ENCODE measurements around the gene CACNA1E. TPM values are rescaled to one million over a fixed set of nuclear protein-coding genes. Genes with fewer than 3 reads are reported as not detected.

Gene CACNA1E
- total and polyA plus RNA-seq, 7 experiments from 2014 or later = 0.07 TPM; not detected in 6

GRCh38 chr1:181675918-181676190 is 192.5 kb downstream of the CACNA1E start:
- H3K27me3 Mint-ChIP-seq = peaks cover 17 to 53% (median 48%) of the 10 kb centered on the region in 5 donors
- CTCF ChIA-PET = no interaction called here
- intact Hi-C loops (cut with micrococcal nuclease) = loop anchor here in 1 of 2 donors (1.0 kb wide), 1 partner anchor 197 kb away; no protein-coding TSS in a partner anchor

GRCh38 chr1:181676269-181676668 is 193.0 kb downstream of the CACNA1E start:
- no peak for ATAC-seq

More at GRCh38 chr1:181675918-181676190, 192.5 kb downstream of the CACNA1E start:
- H3K4me3 Mint-ChIP-seq = no peak overlapping the region
- DNase-seq = no peak
- no peak overlapping the region for H3K27ac Mint-ChIP-seq
- no peak for ATAC-seq
- H3K27me3 ChIP-seq (ENCODE audit: control insufficient read depth in 2 of 2, insufficient read depth in 2 of 2, low read length in 2 of 2) = no peaks in the 10 kb centered on the region
- no peaks in the 10 kb centered on the region for H3K4me1 ChIP-seq (ENCODE audit: control insufficient read depth in 2 of 2, insufficient read depth in 2 of 2, low read length in 2 of 2)
- H3K9me3 Mint-ChIP-seq = peaks cover 0 to 10% (median 4%) of the 10 kb centered on the region in 11 donors
- H3K4me3 ChIP-seq (ENCODE audit: low read length) = no peak overlapping the region
- no peaks in the 10 kb centered on the region for H3K4me1 Mint-ChIP-seq
- H3K36me3 Mint-ChIP-seq = peaks cover 0 to 4% (median 0%) of the 10 kb centered on the region in 5 donors
- H3K27ac ChIP-seq (ENCODE audit: low read depth, low read length) = no peak overlapping the region
- POLR2A ChIA-PET = no interaction called here
- H3K9me3 ChIP-seq (ENCODE audit: control insufficient read depth in 2 of 3, low read length in 3 of 3) = no peaks in the 10 kb centered on the region
- H3K36me3 ChIP-seq (ENCODE audit: control insufficient read depth in 2 of 3, insufficient read depth in 3 of 3, low read length in 3 of 3) = no peaks in the 10 kb centered on the region

GRCh38 chr1:181680332-181680731 is 197.0 kb downstream of the CACNA1E start:
- CTCF ChIA-PET = no interaction called here
- H3K4me1 Mint-ChIP-seq = no peaks in the 10 kb centered on the region
- ATAC-seq (no peak), DNase-seq (no peak)
- H3K27me3 Mint-ChIP-seq = peaks cover 13 to 43% (median 30%) of the 10 kb centered on the region in 5 donors
- H3K4me3 Mint-ChIP-seq = no peak overlapping the region
- H3K36me3 Mint-ChIP-seq = no peaks in the 10 kb centered on the region
- Histone ChIP-seq H3K27me3 (ENCODE audit: control insufficient read depth in 2 of 2, insufficient read depth in 2 of 2, low read length in 2 of 2) (no peaks in the 10 kb centered on the region), H3K27ac (ENCODE audit: low read depth, low read length) (no peak overlapping the region), H3K36me3 (ENCODE audit: control insufficient read depth in 2 of 3, insufficient read depth in 3 of 3, low read length in 3 of 3) (no peaks in the 10 kb centered on the region), H3K9me3 (ENCODE audit: control insufficient read depth in 2 of 3, low read length in 3 of 3) (no peaks in the 10 kb centered on the region), H3K4me3 (ENCODE audit: low read length) (no peak overlapping the region), H3K4me1 (ENCODE audit: control insufficient read depth in 2 of 2, insufficient read depth in 2 of 2, low read length in 2 of 2) (no peaks in the 10 kb centered on the region)
- H3K9me3 Mint-ChIP-seq = peaks cover 0 to 2% (median 0%) of the 10 kb centered on the region in 11 donors
- H3K27ac Mint-ChIP-seq = no peak overlapping the region
- intact Hi-C loops (cut with micrococcal nuclease) = no loop called here
- POLR2A ChIA-PET = no interaction called here

More at GRCh38 chr1:181676269-181676668, 193.0 kb downstream of the CACNA1E start:
- POLR2A ChIA-PET = no interaction called here
- CTCF ChIA-PET = no interaction called here
- no peak overlapping the region for H3K4me3 ChIP-seq (ENCODE audit: low read length)
- H3K27me3 ChIP-seq (ENCODE audit: control insufficient read depth in 2 of 2, insufficient read depth in 2 of 2, low read length in 2 of 2) = no peaks in the 10 kb centered on the region
- intact Hi-C loops (cut with micrococcal nuclease) = loop anchor here in 1 of 2 donors (1.0 kb wide), 1 partner anchor 197 kb away; no protein-coding TSS in a partner anchor
- Mint-ChIP-seq H3K4me3 (no peak overlapping the region), H3K9me3 (peaks cover 0 to 9% (median 4%) of the 10 kb centered on the region in 11 donors), H3K4me1 (no peaks in the 10 kb centered on the region), H3K36me3 (peaks cover 0 to 4% (median 0%) of the 10 kb centered on the region in 5 donors), H3K27me3 (peaks cover 17 to 56% (median 49%) of the 10 kb centered on the region in 5 donors), H3K27ac (no peak overlapping the region)
- H3K36me3 ChIP-seq (ENCODE audit: control insufficient read depth in 2 of 3, insufficient read depth in 3 of 3, low read length in 3 of 3) = no peaks in the 10 kb centered on the region
- no peak for DNase-seq
- H3K4me1 ChIP-seq (ENCODE audit: control insufficient read depth in 2 of 2, insufficient read depth in 2 of 2, low read length in 2 of 2) = no peaks in the 10 kb centered on the region
- H3K27ac ChIP-seq (ENCODE audit: low read depth, low read length) = no peak overlapping the region
- H3K9me3 ChIP-seq (ENCODE audit: control insufficient read depth in 2 of 3, low read length in 3 of 3) = no peaks in the 10 kb centered on the region

DNA sequence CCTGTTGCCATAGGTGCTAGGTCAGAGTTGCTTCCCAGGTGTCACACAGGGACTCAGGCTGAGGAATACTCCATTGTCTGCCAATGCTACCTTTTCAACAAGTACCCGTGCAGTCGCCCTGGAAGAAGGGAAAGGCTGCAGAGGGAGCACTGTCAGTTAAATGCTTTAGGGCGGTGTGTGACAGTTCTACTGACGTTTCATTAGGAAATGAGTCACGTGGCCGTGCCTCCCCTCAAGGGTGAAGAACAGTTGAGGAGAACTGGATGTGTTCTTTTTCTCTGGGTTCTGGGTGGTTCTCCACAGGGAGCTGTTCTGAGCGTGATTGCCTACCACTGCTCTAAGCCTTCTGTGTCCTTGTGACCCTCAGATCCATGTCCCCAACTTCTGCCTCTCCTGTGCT is 197.6 kb downstream of the CACNA1E start:
- Histone ChIP-seq H3K27me3 (ENCODE audit: control insufficient read depth in 2 of 2, insufficient read depth in 2 of 2, low read length in 2 of 2) (no peaks in the 10 kb centered on the region), H3K9me3 (ENCODE audit: control insufficient read depth in 2 of 3, low read length in 3 of 3) (no peaks in the 10 kb centered on the region), H3K36me3 (ENCODE audit: control insufficient read depth in 2 of 3, insufficient read depth in 3 of 3, low read length in 3 of 3) (no peaks in the 10 kb centered on the region), H3K4me3 (ENCODE audit: low read length) (no peak overlapping the region), H3K27ac (ENCODE audit: low read depth, low read length) (no peak overlapping the region), H3K4me1 (ENCODE audit: control insufficient read depth in 2 of 2, insufficient read depth in 2 of 2, low read length in 2 of 2) (no peaks in the 10 kb centered on the region)
- no peak overlapping the region for H3K4me3 Mint-ChIP-seq
- CTCF ChIA-PET = no interaction called here
- no peaks in the 10 kb centered on the region for H3K4me1 Mint-ChIP-seq
- H3K9me3 Mint-ChIP-seq = peaks cover 0 to 2% (median 0%) of the 10 kb centered on the region in 11 donors
- no peak for ATAC-seq
- intact Hi-C loops (cut with micrococcal nuclease) = no loop called here
- H3K27me3 Mint-ChIP-seq = peaks cover 12 to 43% (median 29%) of the 10 kb centered on the region in 5 donors
- H3K36me3 Mint-ChIP-seq = no peaks in the 10 kb centered on the region
- H3K27ac Mint-ChIP-seq = no peak overlapping the region
- no peak for DNase-seq
- POLR2A ChIA-PET = no interaction called here

DNA sequence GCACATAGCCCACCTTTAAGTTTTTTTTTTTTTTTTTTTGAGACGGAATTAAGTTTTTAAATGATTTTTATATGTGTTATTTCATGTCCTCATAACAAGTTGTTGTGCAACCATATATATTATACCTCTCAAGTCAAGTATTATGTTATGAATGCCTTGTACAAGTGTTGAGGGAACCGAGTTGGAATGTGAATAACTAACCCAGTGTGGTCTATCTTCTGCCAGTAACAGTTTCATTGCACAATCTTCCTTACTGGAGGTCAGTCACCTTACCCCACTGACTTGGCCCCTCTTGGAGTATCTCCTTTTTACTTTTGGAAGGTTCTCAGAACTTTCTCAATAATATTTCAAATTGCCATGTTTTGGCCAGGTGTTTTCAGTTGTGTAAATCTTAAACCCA is 201.9 kb downstream of the CACNA1E start:
- H3K4me3 ChIP-seq (ENCODE audit: low read length) = no peak overlapping the region
- no peaks in the 10 kb centered on the region for H3K4me1 ChIP-seq (ENCODE audit: control insufficient read depth in 2 of 2, insufficient read depth in 2 of 2, low read length in 2 of 2)
- H3K36me3 Mint-ChIP-seq = peaks cover 0 to 8% (median 0%) of the 10 kb centered on the region in 5 donors
- no peak overlapping the region for H3K27ac ChIP-seq (ENCODE audit: low read depth, low read length)
- H3K9me3 Mint-ChIP-seq = peaks cover 0 to 9% (median 4%) of the 10 kb centered on the region in 11 donors
- no peaks in the 10 kb centered on the region for H3K4me1 Mint-ChIP-seq
- no peak overlapping the region for H3K4me3 Mint-ChIP-seq
- intact Hi-C loops (cut with micrococcal nuclease) = no loop called here
- ChIA-PET CTCF (no interaction called here), POLR2A (no interaction called here)
- no peak for DNase-seq
- H3K27ac Mint-ChIP-seq = no peak overlapping the region
- peaks cover 3 to 44% (median 25%) of the 10 kb centered on the region in 5 donors for H3K27me3 Mint-ChIP-seq
- H3K27me3 ChIP-seq (ENCODE audit: control insufficient read depth in 2 of 2, insufficient read depth in 2 of 2, low read length in 2 of 2) = no peaks in the 10 kb centered on the region
- no peaks in the 10 kb centered on the region for H3K9me3 ChIP-seq (ENCODE audit: control insufficient read depth in 2 of 3, low read length in 3 of 3)
- no peak for ATAC-seq
- no peaks in the 10 kb centered on the region for H3K36me3 ChIP-seq (ENCODE audit: control insufficient read depth in 2 of 3, insufficient read depth in 3 of 3, low read length in 3 of 3)

- Histone ChIP-seq H3K9me3 (ENCODE audit: control insufficient read depth in 2 of 3, low read length in 3 of 3) (no peaks in the 10 kb centered on the region), H3K27me3 (ENCODE audit: control insufficient read depth in 2 of 2, insufficient read depth in 2 of 2, low read length in 2 of 2) (peaks cover 0 to 1% of the 10 kb centered on the region in 2 donors), H3K36me3 (ENCODE audit: control insufficient read depth in 2 of 3, insufficient read depth in 3 of 3, low read length in 3 of 3) (no peaks in the 10 kb centered on the region), H3K4me3 (ENCODE audit: low read length) (no peak overlapping the region), H3K27ac (ENCODE audit: low read depth, low read length) (no peak overlapping the region), H3K4me1 (ENCODE audit: control insufficient read depth in 2 of 2, insufficient read depth in 2 of 2, low read length in 2 of 2) (no peaks in the 10 kb centered on the region)
- ChIA-PET POLR2A (no interaction called here), CTCF (no interaction called here)
- intact Hi-C loops (cut with micrococcal nuclease) = no loop called here
- DNase-seq = no peak
- peaks cover 0 to 2% (median 0%) of the 10 kb centered on the region in 11 donors for H3K9me3 Mint-ChIP-seq
- no peak overlapping the region for H3K27ac Mint-ChIP-seq
- H3K4me3 Mint-ChIP-seq = no peak overlapping the region
- ATAC-seq = no peak
- no peaks in the 10 kb centered on the region for H3K4me1 Mint-ChIP-seq
- no peaks in the 10 kb centered on the region for H3K36me3 Mint-ChIP-seq
- H3K27me3 Mint-ChIP-seq = peaks cover under 1 to 52% (median 27%) of the 10 kb centered on the region in 5 donors
Observed at GRCh38 chr1:181701891-181702290, 218.6 kb downstream of the CACNA1E start.

DNA sequence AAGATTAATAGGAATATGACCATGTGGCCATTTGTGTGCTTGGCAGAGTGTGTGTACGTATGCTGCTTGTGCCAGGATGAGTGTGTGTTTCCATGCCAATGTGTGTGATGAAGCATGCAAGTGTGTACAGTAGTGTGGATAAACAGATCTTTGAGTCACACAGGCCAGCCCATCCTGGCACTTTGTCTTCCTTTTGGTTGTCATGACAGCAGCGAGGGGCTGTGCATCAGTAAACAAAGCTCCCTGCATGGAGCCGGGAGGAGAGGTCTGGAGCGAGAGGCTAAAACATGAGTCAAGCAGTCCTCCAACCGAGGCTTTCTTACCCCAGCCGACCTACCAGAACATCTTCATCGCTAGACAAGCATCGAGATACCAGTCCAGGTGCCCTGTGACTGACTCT is 221.2 kb downstream of the CACNA1E start:
- intact Hi-C loops (cut with micrococcal nuclease) = no loop called here
- ChIA-PET POLR2A (no interaction called here), CTCF (no interaction called here)
- Histone ChIP-seq H3K4me1 (ENCODE audit: control insufficient read depth in 2 of 2, insufficient read depth in 2 of 2, low read length in 2 of 2) (no peaks in the 10 kb centered on the region), H3K9me3 (ENCODE audit: control insufficient read depth in 2 of 3, low read length in 3 of 3) (no peaks in the 10 kb centered on the region), H3K27ac (ENCODE audit: low read depth, low read length) (no peak overlapping the region), H3K4me3 (ENCODE audit: low read length) (no peak overlapping the region), H3K27me3 (ENCODE audit: control insufficient read depth in 2 of 2, insufficient read depth in 2 of 2, low read length in 2 of 2) (peaks cover 0 to 2% of the 10 kb centered on the region in 2 donors), H3K36me3 (ENCODE audit: control insufficient read depth in 2 of 3, insufficient read depth in 3 of 3, low read length in 3 of 3) (no peaks in the 10 kb centered on the region)
- H3K36me3 Mint-ChIP-seq = no peaks in the 10 kb centered on the region
- ATAC-seq (no peak), DNase-seq (no peak)
- no peak overlapping the region for H3K27ac Mint-ChIP-seq
- peaks cover 0 to 60% (median 24%) of the 10 kb centered on the region in 5 donors for H3K27me3 Mint-ChIP-seq
- peaks cover 0 to 5% (median 0%) of the 10 kb centered on the region in 7 donors for H3K4me1 Mint-ChIP-seq
- H3K9me3 Mint-ChIP-seq = peaks cover 0 to 9% (median 0%) of the 10 kb centered on the region in 11 donors
- no peak overlapping the region for H3K4me3 Mint-ChIP-seq

Data from naive thymus-derived CD4-positive, alpha-beta T cell (primary cell).